Activated CD4-positive, alpha-beta T cell treated with anti-CD3 and anti-CD28 coated beads, Interleukin-2, Interleukin-4, amounts not matched to agents 100 ng/mL and 50 ng/mL, durations not matched to agents 16 hours and 8 hours (primary cell): Measurements from ENCODE around the gene CCNYL1.
A peak's percentile ranks its signal among the peaks of the same experiment; 100 is the strongest.
"Not testable (repeated sequence)": the region's sequence is repeated elsewhere in the genome, so short reads cannot be mapped to it uniquely, and the experiment has no call there.

Experiments used
- DNase-seq: peaks from one replicate; pipeline ENCODE4 v3.0.0-alpha.2; 2020; ENCODE audit warnings: low spot score

The CCNYL1 gene

DNA sequence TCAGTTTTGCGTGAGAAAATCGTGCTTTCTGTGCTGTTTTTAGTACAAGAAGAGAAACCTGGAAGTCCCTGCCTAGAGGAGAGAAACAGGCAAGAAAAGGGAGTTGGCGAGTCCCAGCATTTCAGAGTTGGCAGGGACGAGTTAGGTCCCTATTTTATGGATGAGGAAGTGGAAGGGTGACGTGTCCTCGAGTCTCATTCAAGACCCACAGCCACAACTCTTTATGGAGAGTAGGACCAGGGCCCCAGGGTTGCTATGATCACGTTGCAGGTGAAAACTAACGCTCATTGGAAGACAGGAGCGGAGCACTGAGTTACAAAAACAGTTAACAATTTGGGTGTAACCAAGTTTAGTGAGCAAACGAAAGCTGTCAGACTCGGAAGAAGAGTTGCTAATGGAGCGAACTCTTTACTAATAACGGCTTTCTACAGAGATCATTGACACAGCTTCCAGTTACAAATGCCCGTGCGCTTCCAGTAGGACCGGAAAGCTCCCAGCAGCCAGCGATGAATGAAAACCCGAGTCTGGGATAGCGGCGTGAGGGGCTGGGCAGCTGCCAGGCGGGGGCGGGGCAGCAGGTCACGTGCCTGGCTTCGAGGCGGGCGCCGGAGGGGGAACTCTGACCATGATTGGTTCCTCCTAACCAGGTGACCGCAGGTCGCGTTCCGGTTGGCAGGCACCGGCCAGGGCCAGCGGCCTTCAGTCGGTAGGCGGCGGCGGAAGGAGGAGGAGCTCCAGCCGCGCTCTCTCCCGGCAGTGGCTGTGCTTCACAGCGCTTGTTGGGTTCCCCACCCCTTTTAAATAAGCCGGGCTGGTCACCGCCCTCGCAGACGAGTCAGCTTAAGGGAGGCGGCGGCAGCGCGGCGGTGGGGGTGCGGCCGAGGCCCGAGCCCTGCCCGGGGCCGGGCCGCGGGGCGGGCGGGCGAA, at the start of gene CCNYL1:
Gene CCNYL1, plus strand, starts transcription at position 827 of the 927 bp plus-strand sequence. CDS start 257 bp downstream, outside the sequence.
- peak; percentile 99 for DNase-seq

DNA sequence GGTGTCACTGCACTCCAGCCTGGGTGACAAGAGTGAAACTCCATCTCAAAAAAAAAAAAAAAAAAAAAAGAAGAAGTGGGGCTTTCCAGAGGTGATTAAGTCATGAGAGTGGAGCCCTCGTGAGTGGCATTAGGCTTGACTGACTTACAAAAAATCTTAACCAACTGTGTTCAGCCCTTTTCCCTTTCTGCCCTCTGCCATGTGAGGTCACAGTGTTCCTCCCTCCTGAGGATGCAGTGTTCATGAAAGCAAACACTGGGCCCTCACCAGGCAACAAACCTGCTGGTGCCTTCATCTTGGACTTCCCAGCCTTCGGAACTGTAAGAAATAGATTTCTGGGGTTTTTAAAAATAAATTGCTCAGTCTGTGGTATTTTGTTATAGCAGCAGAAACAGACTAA, 49.2 kb upstream of the CCNYL1 start:
- no peak for DNase-seq

DNA sequence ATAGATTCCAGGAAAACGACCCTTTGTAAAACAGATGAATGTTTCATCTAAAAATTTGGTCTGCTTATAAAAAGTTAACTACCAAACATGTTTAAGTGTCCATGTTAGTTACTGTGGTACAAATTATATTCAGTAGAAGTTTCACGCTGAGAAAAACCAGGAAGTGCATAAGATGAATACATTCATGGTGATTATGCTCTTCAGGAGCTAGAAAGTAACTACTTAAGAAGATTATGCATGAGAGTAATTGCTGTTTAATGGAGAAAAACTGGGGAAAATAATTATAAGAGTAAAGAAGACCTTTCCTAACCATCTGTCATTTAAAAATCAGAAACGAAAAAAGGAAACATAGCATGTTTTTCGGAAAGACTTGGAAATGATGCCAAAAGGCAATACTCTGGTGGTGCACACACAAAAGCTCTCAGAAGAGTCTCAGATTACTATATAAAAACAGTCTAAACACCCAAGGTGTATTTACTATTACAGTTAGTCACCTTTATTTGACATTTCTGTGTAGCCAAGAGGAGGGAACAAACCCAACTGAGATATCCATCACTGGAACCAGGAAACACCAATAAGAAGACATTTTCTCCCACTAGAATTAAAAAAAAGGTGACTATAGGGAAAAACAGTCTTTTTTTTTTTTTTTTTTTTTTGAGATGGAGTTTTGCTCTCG, 47.4 kb upstream of the CCNYL1 start:
- no peak for DNase-seq

DNA sequence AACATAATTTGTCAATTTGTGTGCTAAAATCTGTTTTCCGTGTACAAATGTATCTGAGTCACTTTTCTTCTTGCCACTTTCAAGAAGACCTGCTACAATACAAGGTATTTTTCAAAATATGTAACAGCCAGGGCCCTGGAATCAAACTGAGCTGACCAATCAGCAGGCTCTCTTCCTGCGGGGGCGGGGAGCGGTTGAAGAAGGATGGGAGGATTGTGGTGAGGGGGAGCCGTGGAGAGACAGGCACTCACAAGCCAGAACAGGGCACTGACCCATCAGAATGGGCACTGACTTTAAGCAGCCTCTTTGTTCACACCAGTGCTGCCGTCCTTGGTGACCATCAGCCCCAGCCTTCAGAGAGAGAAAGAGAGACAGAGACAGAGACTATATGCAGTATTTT, 40.6 kb upstream of the CCNYL1 start:
- DNase-seq = no peak

- DNase-seq = no peak
Observed at GRCh38 chr2:207673431-207673830, 38.0 kb upstream of the CCNYL1 start.

GRCh38 chr2:207674266-207674774, 37.1 kb upstream of the CCNYL1 start:
- DNase-seq = no peak

DNA sequence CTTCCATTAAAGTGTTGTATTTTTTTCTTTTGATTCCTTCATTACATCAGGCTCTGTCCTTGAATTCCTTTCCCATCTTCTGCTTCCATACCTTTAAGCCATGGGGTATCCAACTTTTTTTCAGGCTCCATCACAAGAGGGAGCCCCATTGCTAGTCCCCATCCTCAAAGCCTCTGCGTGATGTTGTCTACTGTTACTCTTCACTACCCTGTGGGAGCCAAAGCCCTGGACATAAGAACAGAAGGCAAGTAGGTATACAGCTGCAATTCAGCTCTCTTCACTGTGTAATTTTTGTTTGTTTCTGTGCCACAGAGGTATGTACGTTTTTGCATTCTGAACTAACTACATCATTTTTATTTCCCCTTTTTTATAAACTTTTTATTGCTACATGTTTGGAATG, 36.6 kb upstream of the CCNYL1 start:
- no peak for DNase-seq

DNA sequence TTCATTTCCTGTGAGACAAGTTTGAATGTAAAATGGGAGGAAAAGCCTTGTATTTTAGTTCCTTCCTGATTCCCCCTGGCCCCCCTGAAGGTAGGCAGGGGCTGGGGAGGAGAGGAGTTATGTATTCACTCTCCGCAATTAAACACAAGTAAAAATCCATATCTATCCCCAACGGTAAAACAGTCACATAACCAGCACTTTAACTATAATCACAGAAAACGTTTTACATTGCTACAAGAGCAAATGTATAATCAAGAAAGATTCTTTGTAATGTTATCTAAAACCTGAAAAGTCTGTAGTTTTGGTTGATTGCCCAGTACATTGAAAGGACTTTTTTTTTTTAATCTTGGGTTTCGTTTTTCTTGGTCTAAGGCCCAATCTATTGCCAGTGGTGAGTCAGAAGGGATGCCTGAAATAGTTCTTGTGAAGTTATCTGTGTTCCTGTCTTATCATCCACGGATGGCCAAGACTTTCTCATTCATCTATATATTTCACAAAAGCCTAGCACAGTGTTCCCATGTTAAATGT, 34.5 kb upstream of the CCNYL1 start:
- DNase-seq = no peak

DNA sequence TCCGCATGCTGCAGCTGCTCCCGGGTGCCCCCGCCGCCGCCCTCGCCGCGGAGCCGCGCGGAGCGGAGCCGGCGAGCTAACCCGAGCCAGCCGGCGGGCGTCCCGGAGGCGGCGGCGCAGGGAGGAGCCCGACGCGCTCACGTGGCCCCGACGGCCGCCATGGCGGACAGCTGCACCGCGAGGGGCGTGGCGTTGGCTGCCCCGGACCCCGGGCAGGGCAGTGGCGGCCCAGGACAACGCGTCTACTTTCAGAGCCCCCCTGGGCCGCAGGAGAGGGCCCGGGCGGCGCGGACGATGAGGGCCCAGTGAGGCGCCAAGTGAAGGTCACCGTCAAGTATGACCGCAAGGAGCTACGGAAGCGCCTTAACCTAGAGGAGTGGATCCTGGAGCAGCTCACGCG, 30.0 kb upstream of the CCNYL1 start:
- no peak for DNase-seq

DNA sequence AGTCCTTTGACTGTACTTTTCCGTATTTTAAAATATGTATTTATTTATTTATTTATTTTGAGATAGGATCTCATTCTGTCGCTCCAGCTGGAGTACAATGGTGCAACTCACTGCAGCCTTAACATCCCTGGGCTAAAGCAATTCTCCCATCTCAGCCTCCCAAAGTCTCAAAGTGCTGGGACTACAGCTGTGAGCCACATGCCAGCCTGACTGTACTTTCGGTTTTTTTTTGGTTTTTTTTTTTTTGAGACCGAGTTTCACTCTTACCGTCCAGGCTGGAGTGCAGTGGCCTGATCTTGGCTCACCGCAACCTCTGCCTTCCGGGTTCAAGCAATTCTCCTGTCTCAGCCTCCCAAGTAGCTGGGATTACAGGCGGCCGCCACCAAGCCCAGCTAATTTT, 28.9 kb upstream of the CCNYL1 start:
- DNase-seq = no peak

GRCh38 chr2:207683438-207683837, 28.0 kb upstream of the CCNYL1 start:
- DNase-seq = no peak

DNA sequence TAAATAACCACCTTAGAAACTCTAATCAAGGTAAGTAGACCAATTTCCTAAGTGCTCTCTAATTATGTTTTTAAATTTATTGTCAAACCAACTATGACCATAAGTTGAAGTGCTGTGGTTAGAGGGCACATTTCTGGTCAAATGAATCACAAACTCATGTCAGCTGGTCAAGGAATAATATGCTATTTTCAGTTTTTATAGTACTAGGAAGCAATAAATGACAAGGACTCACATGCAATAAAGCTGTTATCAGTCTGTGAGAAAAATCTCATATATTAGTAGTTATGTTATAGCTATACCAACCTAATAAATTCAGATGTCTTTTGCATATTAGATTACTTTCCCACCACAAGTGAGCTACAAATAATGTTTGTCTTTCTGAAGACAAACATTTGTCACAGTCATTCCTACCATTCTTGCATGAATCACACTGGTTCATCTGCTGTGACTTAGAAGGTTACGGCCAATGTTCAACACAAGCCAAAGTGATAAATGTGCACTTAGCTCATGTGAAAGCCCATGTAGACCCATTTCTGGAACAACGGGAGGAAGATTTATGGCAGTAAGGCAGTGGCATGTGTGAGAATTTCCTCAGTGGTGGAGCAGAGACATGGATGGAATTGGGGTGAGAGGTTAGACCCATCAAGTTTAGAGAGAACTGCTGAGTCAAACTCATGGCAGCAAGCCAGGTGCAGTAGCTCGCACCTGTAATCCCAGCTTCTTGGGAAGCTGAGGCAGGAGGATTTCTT, 27.4 kb upstream of the CCNYL1 start:
- peak; percentile 32 for DNase-seq

GRCh38 chr2:207686812-207687211, 24.6 kb upstream of the CCNYL1 start:
- DNase-seq = no peak

- peak; percentile 17 for DNase-seq
Observed at GRCh38 chr2:207688597-207688996, 22.8 kb upstream of the CCNYL1 start.

- DNase-seq = not testable (repeated sequence)
Observed at GRCh38 chr2:207690845-207691461, 20.5 kb upstream of the CCNYL1 start.

DNA sequence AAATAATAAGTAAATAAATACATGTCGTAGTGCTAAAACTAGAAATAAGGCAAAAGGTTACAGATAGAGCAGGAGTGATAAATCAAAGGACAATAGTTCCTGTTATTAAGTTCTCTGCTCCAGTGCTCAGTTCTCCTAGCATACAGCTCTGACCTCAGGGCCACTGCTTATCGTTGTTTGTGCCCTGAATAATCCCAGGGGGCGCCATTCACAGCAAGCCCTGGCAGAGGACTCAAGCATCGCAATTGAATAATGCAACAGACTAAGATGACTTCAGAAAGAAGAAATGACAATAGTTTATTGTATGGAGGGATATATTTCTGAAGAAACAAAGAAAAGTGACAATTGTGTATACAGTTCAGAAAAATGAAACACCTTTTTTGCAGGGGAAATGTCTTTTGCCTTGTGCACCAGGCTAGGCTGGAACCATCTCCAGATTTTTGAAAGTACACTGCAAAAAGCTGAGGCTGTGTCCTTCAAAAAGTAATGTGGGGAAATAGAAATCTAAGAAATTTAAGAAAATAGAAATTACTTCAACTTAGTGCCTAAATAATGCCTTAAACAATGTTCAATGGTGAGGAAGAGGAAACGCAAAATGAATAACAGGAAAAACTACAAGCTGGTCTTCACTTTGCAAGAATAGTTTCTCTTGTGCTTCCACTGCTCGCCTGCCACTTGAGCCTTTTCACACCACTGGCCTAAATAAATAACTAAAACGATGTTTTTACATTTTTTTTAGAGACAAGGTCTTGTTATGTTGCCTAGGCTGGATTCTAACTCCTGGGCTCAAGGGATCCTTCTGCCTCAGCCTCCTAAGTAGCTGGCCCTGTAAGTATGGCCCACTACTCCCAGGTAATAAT, 19.0 kb upstream of the CCNYL1 start:
- DNase-seq = peak; percentile 41

DNA sequence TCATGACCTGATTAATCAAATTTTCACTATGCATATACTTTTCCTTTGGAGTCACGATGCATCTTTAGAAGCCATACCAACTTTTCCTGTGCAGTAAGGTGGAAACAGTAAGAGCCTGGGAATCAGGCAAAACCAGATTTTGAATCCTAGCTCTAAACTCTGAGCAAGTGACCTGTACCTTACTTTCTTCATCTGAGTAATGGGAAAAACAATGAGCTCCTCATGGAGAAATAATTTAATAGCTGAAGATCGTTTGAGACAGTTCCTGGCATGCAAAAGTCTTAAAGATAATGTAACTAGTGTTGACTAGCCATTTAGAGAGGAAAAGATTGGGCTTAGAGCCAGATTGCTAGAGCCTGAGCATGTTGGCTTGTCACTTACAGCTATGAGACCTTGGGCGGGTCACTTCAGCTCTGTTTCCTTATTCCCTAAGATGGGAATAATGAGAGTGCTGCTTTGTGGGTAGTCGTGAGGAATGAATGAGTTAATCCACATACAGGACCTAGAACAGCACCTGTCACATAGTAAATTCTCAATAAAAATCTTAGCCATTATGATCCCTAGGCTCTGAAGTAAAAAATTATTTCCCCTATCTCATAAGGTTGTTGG, 17.7 kb upstream of the CCNYL1 start:
- DNase-seq = no peak

DNA sequence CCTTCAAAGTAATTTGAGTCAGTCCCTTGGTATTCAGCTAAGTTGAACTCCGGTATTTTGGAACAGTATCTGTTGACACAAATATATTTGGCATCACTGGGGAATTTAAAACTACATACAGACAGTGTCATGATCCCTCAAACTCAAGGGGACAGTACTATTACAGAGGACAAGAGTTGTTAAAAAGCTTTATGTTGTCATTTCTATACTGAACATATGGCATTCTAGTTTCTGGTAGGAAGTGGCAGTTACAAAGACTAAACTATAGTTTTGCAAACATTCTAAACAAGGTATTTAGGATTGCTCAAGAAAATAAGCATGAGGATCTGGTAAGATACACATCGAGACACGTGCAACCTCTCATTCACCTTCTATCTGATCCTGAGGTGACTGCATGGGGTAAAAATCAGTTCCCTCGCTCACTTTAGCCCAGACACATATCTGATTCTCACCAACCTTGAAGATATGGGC, 16.6 kb upstream of the CCNYL1 start:
- DNase-seq = no peak

DNA sequence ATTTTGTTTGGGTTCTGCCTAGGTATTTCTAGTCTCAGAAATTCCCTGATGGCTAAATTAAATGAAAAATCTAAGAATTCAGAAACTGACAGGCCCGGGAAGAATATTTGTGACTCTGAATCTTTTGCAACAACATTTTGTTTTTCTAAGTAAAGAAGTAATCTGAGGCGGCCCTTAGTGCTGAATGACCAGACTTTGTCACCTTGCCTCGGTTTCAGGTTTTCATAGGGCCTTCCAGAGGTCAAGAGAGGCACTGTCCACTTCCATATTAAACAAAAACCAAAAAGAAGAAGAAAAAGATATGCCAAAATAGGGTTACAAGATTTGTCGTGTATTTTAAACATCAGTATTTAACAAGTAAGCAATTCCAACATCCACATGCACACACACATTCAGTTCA, 16.1 kb upstream of the CCNYL1 start:
- DNase-seq = no peak

- DNase-seq = not testable (repeated sequence)
Observed at GRCh38 chr2:207696911-207697310, 14.5 kb upstream of the CCNYL1 start.
